HEK293 (cell line): Measurements from ENCODE around the gene WDR53.
"Not testable (repeated sequence)": the region's sequence is repeated elsewhere in the genome, so short reads cannot be mapped to it uniquely, and the experiment has no call there.

Source experiments
- CTCF ChIA-PET: fragments of 350-600 bp; formaldehyde crosslinking; extraction: SDS; loops from one replicate; lab custom pipeline; 2021; ENCODE audit warnings: antibody characterized with exemption; lab: Yijun Ruan, JAX
- POLR2A ChIA-PET: fragments of 300-600 bp; formaldehyde crosslinking; extraction: SDS; loops from one replicate; lab custom pipeline; 2020; ENCODE audit warnings: antibody characterized with exemption, inconsistent platforms; lab: Yijun Ruan, JAX
- H3K27ac ChIP-seq: fragments of 200-500 bp; sonication (Bioruptor generic); 2 replicates; pipeline ENCODE4 v1.5.1; 2014; ENCODE audit warnings: low read depth, low read length, control low read depth, inconsistent platforms; ENCODE audit errors: extremely low read depth
- H3K36me3 ChIP-seq, 2 experiments: fragments of 200-500 bp in 1 of 2; sonication (Bioruptor generic) in 1 of 2; 1 replicate in 1 of 2; 2 replicates in 1 of 2; pipeline ENCODE4 v1.5.1; 2014 to 2017; ENCODE audit warnings: inconsistent platforms in 2 of 2, low read length in 2 of 2; ENCODE audit not compliant: control insufficient read depth in 2 of 2, insufficient read depth in 1 of 2
- H3K4me1 ChIP-seq: fragments of 200-500 bp; sonication (Bioruptor generic); 2 replicates; pipeline ENCODE4 v1.5.1; 2014; ENCODE audit warnings: mild to moderate bottlenecking, low read length, inconsistent platforms; ENCODE audit not compliant: control insufficient read depth, insufficient read depth
- H3K4me3 ChIP-seq: 2 replicates; pipeline ENCODE4 v1.5.1; 2011; ENCODE audit warnings: low read depth, mild to moderate bottlenecking, control low read depth, low read length, moderate library complexity
- H3K9me3 ChIP-seq: fragments of 200-500 bp; sonication (Bioruptor generic); 2 replicates; pipeline ENCODE4 v1.5.1; 2014; ENCODE audit warnings: low read depth, low read length, inconsistent platforms; ENCODE audit not compliant: control insufficient read depth, insufficient read depth
- GLI4 ChIP-seq: fragments of 450-650 bp; formaldehyde crosslinking; IDR thresholded peaks from 2 replicates; pipeline ENCODE4 v1.5.1; 2016; ENCODE audit warnings: missing biosample characterization, missing genetic modification characterization
- MZF1 ChIP-seq: fragments of 450-650 bp; formaldehyde crosslinking; IDR thresholded peaks from 2 replicates; pipeline ENCODE4 v1.5.1; 2017; ENCODE audit warnings: missing biosample characterization, missing genetic modification characterization, borderline replicate concordance
- SALL2 ChIP-seq: fragments of 450-650 bp; formaldehyde crosslinking; IDR thresholded peaks from 2 replicates; pipeline ENCODE4 v1.5.0; 2017; ENCODE audit warnings: missing biosample characterization, mild to moderate bottlenecking, missing genetic modification characterization, borderline replicate concordance
- TSHZ1 ChIP-seq: fragments of 450-650 bp; formaldehyde crosslinking; IDR thresholded peaks from 2 replicates; pipeline ENCODE4 v1.5.1; 2016; ENCODE audit warnings: missing biosample characterization, missing genetic modification characterization, borderline replicate concordance
- ZNF184 ChIP-seq: fragments of 450-650 bp; IDR thresholded peaks from 2 replicates; pipeline ENCODE4 v1.5.1; 2018; ENCODE audit warnings: missing biosample characterization, mild to moderate bottlenecking, missing genetic modification characterization
- ZNF362 ChIP-seq: fragments of 450-650 bp; formaldehyde crosslinking; IDR thresholded peaks from 2 replicates; pipeline ENCODE4 v1.5.1; 2016; ENCODE audit warnings: missing biosample characterization, missing genetic modification characterization
- ZNF37A ChIP-seq: fragments of 450-650 bp; IDR thresholded peaks from 2 replicates; pipeline ENCODE4 v1.5.1; 2018; ENCODE audit warnings: missing biosample characterization, missing genetic modification characterization
- ZNF513 ChIP-seq: fragments of 450-650 bp; IDR thresholded peaks from 2 replicates; pipeline ENCODE4 v1.5.1; 2018; ENCODE audit warnings: missing biosample characterization, missing genetic modification characterization
- ZNF561 ChIP-seq: fragments of 450-650 bp; IDR thresholded peaks from 2 replicates; pipeline ENCODE4 v1.5.1; 2018; ENCODE audit warnings: missing biosample characterization, missing genetic modification characterization, borderline replicate concordance
- ZNF645 ChIP-seq: fragments of 450-650 bp; formaldehyde crosslinking; IDR thresholded peaks from 2 replicates; pipeline ENCODE4; 2016; ENCODE audit warnings: missing biosample characterization, missing genetic modification characterization
- ZXDB ChIP-seq: fragments of 450-650 bp; formaldehyde crosslinking; IDR thresholded peaks from 2 replicates; pipeline ENCODE4 v1.5.1; 2016; ENCODE audit warnings: missing biosample characterization, missing genetic modification characterization
- TF ChIP-seq, protein P1 (sequence below): fragments of 450-650 bp; formaldehyde crosslinking; IDR thresholded peaks from 2 replicates; pipeline ENCODE4 v1.5.1; 2016; ENCODE audit warnings: missing biosample characterization, missing genetic modification characterization

WDR53 gene

DNA sequence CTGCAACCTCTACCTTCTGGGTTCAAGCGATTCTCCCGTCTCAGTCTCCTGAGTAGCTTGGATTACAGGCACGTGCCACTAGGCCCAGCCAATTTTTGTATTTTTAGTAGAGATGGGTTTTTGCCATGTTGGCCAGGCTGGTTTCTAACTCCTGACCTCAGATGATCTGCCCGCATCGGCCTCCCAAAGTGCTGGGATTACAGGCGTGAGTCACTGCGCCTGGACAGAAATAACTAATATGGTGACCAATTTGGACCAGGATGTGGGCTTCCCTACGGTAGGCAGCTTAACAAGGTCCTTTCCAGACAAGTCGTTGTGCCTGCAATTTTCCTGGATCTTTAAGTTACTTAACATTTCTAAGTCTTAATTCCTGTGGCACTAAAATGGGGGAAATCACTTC lies 14.8 kb downstream of the WDR53 start (continued):
- TF ChIP-seq ZNF513 (tag by site-specific recombination) (no peak), TSHZ1 (tag by site-specific recombination) (no peak), MZF1 (no peak), ZNF362 (no peak), ZNF561 (tag by site-specific recombination) (no peak)

GRCh38 chr3:196552253-196552652 lies 16.1 kb downstream of the WDR53 start:
- TF ChIP-seq ZNF37A (tag by site-specific recombination) (no peak), GLI4 (tag by site-specific recombination) (no peak), ZXDB (tag by site-specific recombination) (no peak), SALL2 (tag by site-specific recombination) (no peak), ZNF645 (tag by site-specific recombination) (no peak), ZNF184 (tag by site-specific recombination) (no peak)
- ChIA-PET POLR2A (no interaction called here), CTCF (no interaction called here)
- Histone ChIP-seq H3K4me3 (no peak overlapping the region), H3K27ac (no peak overlapping the region), H3K9me3 (no peaks in the 10 kb centered on the region), H3K36me3 (peaks cover 0 to 7% of the 10 kb centered on the region in 2 experiments; a peak in 2 of 3 replicates), H3K4me1 (no peaks in the 10 kb centered on the region)

GRCh38 chr3:196550172-196550571 lies 18.2 kb downstream of the WDR53 start:
- POLR2A ChIA-PET, H3K27ac ChIP-seq, CTCF ChIA-PET, H3K4me3 ChIP-seq, H3K9me3 ChIP-seq, H3K4me1 ChIP-seq, H3K36me3 ChIP-seq: not testable (repeated sequence)

DNA sequence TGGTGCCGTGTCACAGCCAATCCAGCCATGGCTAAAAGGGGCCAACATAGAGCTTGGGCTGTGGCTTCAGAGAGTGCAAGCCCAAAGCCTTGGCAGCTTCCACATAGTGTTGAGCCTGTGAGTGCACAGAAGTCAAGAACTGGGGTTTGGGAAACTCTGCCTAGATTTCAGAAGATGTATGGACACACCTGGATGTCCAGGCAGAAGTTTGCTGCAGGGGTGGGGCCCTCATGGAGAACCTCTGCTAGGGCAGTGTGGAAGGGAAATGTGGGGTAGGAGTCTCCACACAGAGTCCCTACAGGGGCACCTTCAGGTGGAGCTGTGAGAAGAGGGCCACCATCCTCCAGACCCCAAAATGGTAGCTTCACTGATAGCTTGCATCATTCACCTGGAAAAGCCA lies 19.0 kb downstream of the WDR53 start:
- H3K9me3 ChIP-seq, H3K27ac ChIP-seq, H3K4me3 ChIP-seq, POLR2A ChIA-PET, H3K4me1 ChIP-seq, CTCF ChIA-PET, H3K36me3 ChIP-seq: not testable (repeated sequence)
- TF ChIP-seq, protein P1, sequence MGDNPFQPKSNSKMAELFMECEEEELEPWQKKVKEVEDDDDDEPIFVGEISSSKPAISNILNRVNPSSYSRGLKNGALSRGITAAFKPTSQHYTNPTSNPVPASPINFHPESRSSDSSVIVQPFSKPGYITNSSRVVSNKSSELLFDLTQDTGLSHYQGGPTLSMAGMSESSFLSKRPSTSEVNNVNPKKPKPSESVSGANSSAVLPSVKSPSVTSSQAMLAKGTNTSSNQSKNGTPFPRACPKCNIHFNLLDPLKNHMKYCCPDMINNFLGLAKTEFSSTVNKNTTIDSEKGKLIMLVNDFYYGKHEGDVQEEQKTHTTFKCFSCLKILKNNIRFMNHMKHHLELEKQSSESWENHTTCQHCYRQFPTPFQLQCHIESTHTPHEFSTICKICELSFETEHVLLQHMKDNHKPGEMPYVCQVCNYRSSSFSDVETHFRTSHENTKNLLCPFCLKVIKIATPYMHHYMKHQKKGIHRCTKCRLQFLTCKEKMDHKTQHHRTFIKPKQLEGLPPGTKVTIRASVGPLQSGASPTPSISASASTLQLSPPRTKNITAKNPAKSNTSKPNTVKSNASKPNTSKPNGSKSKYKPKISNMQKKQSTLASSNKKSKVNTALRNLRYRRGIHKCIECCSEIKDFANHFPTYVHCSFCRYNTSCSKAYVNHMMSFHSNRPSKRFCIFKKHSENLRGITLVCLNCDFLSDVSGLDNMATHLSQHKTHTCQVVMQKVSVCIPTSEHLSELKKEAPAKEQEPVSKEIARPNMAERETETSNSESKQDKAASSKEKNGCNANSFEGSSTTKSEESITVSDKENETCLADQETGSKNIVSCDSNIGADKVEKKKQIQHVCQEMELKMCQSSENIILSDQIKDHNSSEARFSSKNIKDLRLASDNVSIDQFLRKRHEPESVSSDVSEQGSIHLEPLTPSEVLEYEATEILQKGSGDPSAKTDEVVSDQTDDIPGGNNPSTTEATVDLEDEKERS (tag by site-specific recombination) = 0 out of 2 replicates have a peak, but pooled peaks have one; percentile 28
